ENCODE measurements around the gene KIF22. TPM values are rescaled to one million over a fixed set of nuclear protein-coding genes. Genes with fewer than 3 reads are reported as not detected.
A peak's percentile ranks its signal among the peaks of the same experiment; 100 is the strongest.

The KIF22 gene
- total RNA-seq, 1 donor from 2014 or later, result 79.8 TPM

GRCh38 chr16:29806641-29807425 is 16.3 kb downstream of the KIF22 start:
- Mint-ChIP-seq H3K4me3 (ENCODE audit: low read depth) (peak overlapping the region; percentile 76), H3K27ac (no peak overlapping the region), H3K9me3 (ENCODE audit: low read depth) (no peaks in the 10 kb centered on the region), H3K4me1 (ENCODE audit: low read depth) (peaks cover 26% of the 10 kb centered on the region), H3K36me3 (ENCODE audit: insufficient read depth) (peaks cover 8% of the 10 kb centered on the region), H3K27me3 (no peaks in the 10 kb centered on the region)
- no peak for DNase-seq (ENCODE audit: low spot score, unreplicated experiment)
- TF ChIP-seq CTCF (IDR thresholded peaks at IDR 0.05; ENCODE audit: unreplicated experiment), result no peak

GRCh38 chr16:29807426-29808218 is 17.1 kb downstream of the KIF22 start:
- Mint-ChIP-seq H3K4me1 (ENCODE audit: low read depth) (peaks cover 28% of the 10 kb centered on the region), H3K4me3 (ENCODE audit: low read depth) (peak overlapping the region; percentile 76), H3K9me3 (ENCODE audit: low read depth) (no peaks in the 10 kb centered on the region), H3K36me3 (ENCODE audit: insufficient read depth) (peaks cover 8% of the 10 kb centered on the region), H3K27me3 (no peaks in the 10 kb centered on the region), H3K27ac (peak overlapping the region; percentile 93)
- peak; percentile 55 for DNase-seq (ENCODE audit: low spot score, unreplicated experiment)
- TF ChIP-seq CTCF (IDR thresholded peaks at IDR 0.05; ENCODE audit: unreplicated experiment), result peak; percentile 57

- no peak for DNase-seq (ENCODE audit: low spot score, unreplicated experiment)
- Mint-ChIP-seq H3K4me3 (ENCODE audit: low read depth) (peak overlapping the region; percentile 76), H3K36me3 (ENCODE audit: insufficient read depth) (peaks cover 8% of the 10 kb centered on the region), H3K9me3 (ENCODE audit: low read depth) (no peaks in the 10 kb centered on the region), H3K27ac (peak overlapping the region; percentile 46), H3K4me1 (ENCODE audit: low read depth) (peaks cover 30% of the 10 kb centered on the region), H3K27me3 (peaks cover 4% of the 10 kb centered on the region)
- no peak for TF ChIP-seq CTCF (IDR thresholded peaks at IDR 0.05; ENCODE audit: unreplicated experiment)
Measured at GRCh38 chr16:29808219-29808900, 17.8 kb downstream of the KIF22 start.

GRCh38 chr16:29809031-29809747 is 18.6 kb downstream of the KIF22 start:
- H3K27me3 Mint-ChIP-seq, result peaks cover 8% of the 10 kb centered on the region
- peak overlapping the region; percentile 50 for H3K4me3 Mint-ChIP-seq (ENCODE audit: low read depth)
- H3K27ac Mint-ChIP-seq, result peak overlapping the region; percentile 45
- H3K9me3 Mint-ChIP-seq (ENCODE audit: low read depth), result no peaks in the 10 kb centered on the region
- peaks cover 28% of the 10 kb centered on the region for H3K4me1 Mint-ChIP-seq (ENCODE audit: low read depth)
- no peak for DNase-seq (ENCODE audit: low spot score, unreplicated experiment)
- peaks cover 8% of the 10 kb centered on the region for H3K36me3 Mint-ChIP-seq (ENCODE audit: insufficient read depth)
- TF ChIP-seq CTCF (IDR thresholded peaks at IDR 0.05; ENCODE audit: unreplicated experiment), result no peak
